ENCODE results near the gene ZNRF4. TPM values are rescaled to one million over a fixed set of nuclear protein-coding genes. Genes with fewer than 3 reads are reported as not detected.
A peak's percentile ranks its signal among the peaks of the same experiment; 100 is the strongest.

Gene ZNRF4
- total RNA-seq, 1 experiment from 2014 or later, result not detected

GRCh38 chr19:5445561-5446055, 9.6 kb upstream of the ZNRF4 start:
- no peaks in the 10 kb centered on the region for H3K9me3 ChIP-seq (ENCODE audit: low read length)
- no peak for DNase-seq
- no peaks in the 10 kb centered on the region for H3K79me2 ChIP-seq (ENCODE audit: low read length)
- H2AFZ ChIP-seq (ENCODE audit: low read length), result no peak overlapping the region
- no peaks in the 10 kb centered on the region for H3K27me3 ChIP-seq (ENCODE audit: low read length)
- no peak overlapping the region for H3K27ac ChIP-seq (ENCODE audit: low read length)
- H3K9me2 ChIP-seq (replicated peaks; ENCODE audit: insufficient read depth, low read length), result no peaks in the 10 kb centered on the region
- H3K4me1 ChIP-seq (ENCODE audit: low read length), result no peaks in the 10 kb centered on the region
- no peak overlapping the region for H3K4me2 ChIP-seq (ENCODE audit: low read depth, low read length, poor library complexity, severe bottlenecking)
- H3K36me3 ChIP-seq (ENCODE audit: insufficient read depth, low read length), result no peaks in the 10 kb centered on the region
- no peak overlapping the region for H3K4me3 ChIP-seq (ENCODE audit: low read length)
- H4K20me1 ChIP-seq (ENCODE audit: insufficient read depth, low read depth, low read length), result no peaks in the 10 kb centered on the region
- no peak overlapping the region for H3K9ac ChIP-seq (ENCODE audit: low read length)

- Histone ChIP-seq H3K4me3 (ENCODE audit: low read length) (no peak overlapping the region), H2AFZ (ENCODE audit: low read length) (no peak overlapping the region), H3K4me1 (ENCODE audit: low read length) (no peaks in the 10 kb centered on the region), H3K9ac (ENCODE audit: low read length) (no peak overlapping the region), H3K27me3 (ENCODE audit: low read length) (no peaks in the 10 kb centered on the region), H3K79me2 (ENCODE audit: low read length) (no peaks in the 10 kb centered on the region), H3K9me2 (replicated peaks; ENCODE audit: insufficient read depth, low read length) (no peaks in the 10 kb centered on the region), H3K4me2 (ENCODE audit: low read depth, low read length, poor library complexity, severe bottlenecking) (no peak overlapping the region), H4K20me1 (ENCODE audit: insufficient read depth, low read depth, low read length) (no peaks in the 10 kb centered on the region), H3K36me3 (ENCODE audit: insufficient read depth, low read length) (no peaks in the 10 kb centered on the region), H3K27ac (ENCODE audit: low read length) (no peak overlapping the region), H3K9me3 (ENCODE audit: low read length) (no peaks in the 10 kb centered on the region)
- DNase-seq, result peak; percentile 56
Measured at GRCh38 chr19:5447700-5448311, 7.4 kb upstream of the ZNRF4 start.

GRCh38 chr19:5448374-5448773, 6.8 kb upstream of the ZNRF4 start:
- DNase-seq, result no peak
- Histone ChIP-seq H3K9me2 (replicated peaks; ENCODE audit: insufficient read depth, low read length) (no peaks in the 10 kb centered on the region), H3K79me2 (ENCODE audit: low read length) (no peaks in the 10 kb centered on the region), H3K4me3 (ENCODE audit: low read length) (no peak overlapping the region), H3K9me3 (ENCODE audit: low read length) (no peaks in the 10 kb centered on the region), H3K4me2 (ENCODE audit: low read depth, low read length, poor library complexity, severe bottlenecking) (no peak overlapping the region), H3K9ac (ENCODE audit: low read length) (no peak overlapping the region), H3K36me3 (ENCODE audit: insufficient read depth, low read length) (no peaks in the 10 kb centered on the region), H2AFZ (ENCODE audit: low read length) (no peak overlapping the region), H3K4me1 (ENCODE audit: low read length) (no peaks in the 10 kb centered on the region), H3K27ac (ENCODE audit: low read length) (no peak overlapping the region), H3K27me3 (ENCODE audit: low read length) (no peaks in the 10 kb centered on the region), H4K20me1 (ENCODE audit: insufficient read depth, low read depth, low read length) (no peaks in the 10 kb centered on the region)

GRCh38 chr19:5450482-5451126, 4.6 kb upstream of the ZNRF4 start:
- Histone ChIP-seq H3K4me2 (ENCODE audit: low read depth, low read length, poor library complexity, severe bottlenecking) (no peak overlapping the region), H4K20me1 (ENCODE audit: insufficient read depth, low read depth, low read length) (no peaks in the 10 kb centered on the region), H3K4me1 (ENCODE audit: low read length) (no peaks in the 10 kb centered on the region), H2AFZ (ENCODE audit: low read length) (no peak overlapping the region), H3K4me3 (ENCODE audit: low read length) (no peak overlapping the region), H3K79me2 (ENCODE audit: low read length) (no peaks in the 10 kb centered on the region), H3K9me3 (ENCODE audit: low read length) (no peaks in the 10 kb centered on the region), H3K9ac (ENCODE audit: low read length) (no peak overlapping the region), H3K36me3 (ENCODE audit: insufficient read depth, low read length) (no peaks in the 10 kb centered on the region), H3K27ac (ENCODE audit: low read length) (no peak overlapping the region), H3K27me3 (ENCODE audit: low read length) (no peaks in the 10 kb centered on the region), H3K9me2 (replicated peaks; ENCODE audit: insufficient read depth, low read length) (no peaks in the 10 kb centered on the region)
- DNase-seq, result peak; percentile 30

- DNase-seq, result peak; percentile 29
- H3K27ac ChIP-seq (ENCODE audit: low read length), result no peak overlapping the region
- H3K9ac ChIP-seq (ENCODE audit: low read length), result no peak overlapping the region
- no peaks in the 10 kb centered on the region for H3K4me1 ChIP-seq (ENCODE audit: low read length)
- H3K27me3 ChIP-seq (ENCODE audit: low read length), result no peaks in the 10 kb centered on the region
- H3K4me2 ChIP-seq (ENCODE audit: low read depth, low read length, poor library complexity, severe bottlenecking), result no peak overlapping the region
- no peaks in the 10 kb centered on the region for H3K9me3 ChIP-seq (ENCODE audit: low read length)
- no peaks in the 10 kb centered on the region for H4K20me1 ChIP-seq (ENCODE audit: insufficient read depth, low read depth, low read length)
- H3K36me3 ChIP-seq (ENCODE audit: insufficient read depth, low read length), result no peaks in the 10 kb centered on the region
- no peaks in the 10 kb centered on the region for H3K9me2 ChIP-seq (replicated peaks; ENCODE audit: insufficient read depth, low read length)
- H3K4me3 ChIP-seq (ENCODE audit: low read length), result no peak overlapping the region
- no peak overlapping the region for H2AFZ ChIP-seq (ENCODE audit: low read length)
- no peaks in the 10 kb centered on the region for H3K79me2 ChIP-seq (ENCODE audit: low read length)
Measured at GRCh38 chr19:5451494-5451893, 3.7 kb upstream of the ZNRF4 start.

DNA sequence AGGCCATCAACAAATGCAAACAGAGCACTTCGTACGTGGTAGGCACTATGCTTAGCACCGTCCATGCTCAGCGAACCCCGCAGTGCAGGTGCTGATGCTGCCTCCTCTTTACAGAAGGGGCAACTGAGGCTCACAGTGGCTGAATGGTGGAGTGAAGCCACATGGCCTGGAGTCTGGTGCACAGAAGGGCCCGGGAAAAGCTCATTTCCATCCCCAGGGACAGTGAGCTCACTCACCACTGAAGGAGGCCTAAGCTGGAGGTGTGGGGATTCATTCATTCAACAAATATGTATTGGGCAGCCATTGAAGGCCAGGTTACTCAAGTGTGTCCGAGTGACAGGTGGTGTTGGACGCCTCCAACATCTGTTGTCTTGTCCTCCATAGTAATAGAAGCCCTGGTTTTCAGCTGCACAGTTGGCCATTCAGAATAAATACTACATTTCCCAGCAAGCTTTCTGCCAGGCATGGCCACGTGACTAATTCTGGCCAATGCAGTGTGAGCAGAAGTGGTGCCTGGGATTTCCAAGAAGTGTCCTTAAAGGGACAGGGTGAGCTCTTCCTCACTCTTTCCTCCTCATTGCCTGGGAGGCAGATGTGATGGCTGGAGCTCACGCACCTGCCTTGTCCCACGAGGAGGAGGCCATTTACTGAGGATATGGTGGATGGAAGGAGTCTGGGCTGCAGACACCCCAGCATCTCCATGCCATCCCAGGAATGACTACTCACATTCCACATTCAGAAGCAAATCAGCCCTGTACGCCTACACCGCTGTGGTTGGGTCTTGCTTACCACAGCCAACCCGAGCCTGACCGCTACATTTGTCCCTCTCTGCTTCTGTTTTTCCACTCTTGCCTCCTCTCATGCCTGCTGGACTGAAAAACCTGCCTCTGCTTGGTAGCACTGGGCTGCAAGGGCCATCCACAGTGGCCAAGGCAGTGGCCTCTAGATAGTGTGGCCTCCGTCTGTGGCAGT, 2.3 kb upstream of the ZNRF4 start:
- H3K4me2 ChIP-seq (ENCODE audit: low read depth, low read length, poor library complexity, severe bottlenecking), result no peak overlapping the region
- DNase-seq, result peak; percentile 67
- H3K9ac ChIP-seq (ENCODE audit: low read length), result no peak overlapping the region
- H2AFZ ChIP-seq (ENCODE audit: low read length), result no peak overlapping the region
- no peaks in the 10 kb centered on the region for H3K4me1 ChIP-seq (ENCODE audit: low read length)
- no peaks in the 10 kb centered on the region for H3K9me3 ChIP-seq (ENCODE audit: low read length)
- no peaks in the 10 kb centered on the region for H3K27me3 ChIP-seq (ENCODE audit: low read length)
- no peaks in the 10 kb centered on the region for H4K20me1 ChIP-seq (ENCODE audit: insufficient read depth, low read depth, low read length)
- no peak overlapping the region for H3K4me3 ChIP-seq (ENCODE audit: low read length)
- H3K27ac ChIP-seq (ENCODE audit: low read length), result no peak overlapping the region
- no peaks in the 10 kb centered on the region for H3K79me2 ChIP-seq (ENCODE audit: low read length)
- no peaks in the 10 kb centered on the region for H3K9me2 ChIP-seq (replicated peaks; ENCODE audit: insufficient read depth, low read length)
- H3K36me3 ChIP-seq (ENCODE audit: insufficient read depth, low read length), result no peaks in the 10 kb centered on the region

- no peak overlapping the region for H2AFZ ChIP-seq (ENCODE audit: low read length)
- no peaks in the 10 kb centered on the region for H4K20me1 ChIP-seq (ENCODE audit: insufficient read depth, low read depth, low read length)
- H3K27me3 ChIP-seq (ENCODE audit: low read length), result no peaks in the 10 kb centered on the region
- H3K9me3 ChIP-seq (ENCODE audit: low read length), result no peaks in the 10 kb centered on the region
- no peak for DNase-seq
- H3K27ac ChIP-seq (ENCODE audit: low read length), result no peak overlapping the region
- no peaks in the 10 kb centered on the region for H3K79me2 ChIP-seq (ENCODE audit: low read length)
- H3K4me1 ChIP-seq (ENCODE audit: low read length), result no peaks in the 10 kb centered on the region
- no peak overlapping the region for H3K4me3 ChIP-seq (ENCODE audit: low read length)
- no peaks in the 10 kb centered on the region for H3K36me3 ChIP-seq (ENCODE audit: insufficient read depth, low read length)
- no peaks in the 10 kb centered on the region for H3K9me2 ChIP-seq (replicated peaks; ENCODE audit: insufficient read depth, low read length)
- no peak overlapping the region for H3K4me2 ChIP-seq (ENCODE audit: low read depth, low read length, poor library complexity, severe bottlenecking)
- no peak overlapping the region for H3K9ac ChIP-seq (ENCODE audit: low read length)
Measured at GRCh38 chr19:5454743-5455142, 474 bp upstream of the ZNRF4 start.
